ENCODE data around the gene SIRT2.
"Not testable (repeated sequence)": the region's sequence is repeated elsewhere in the genome, so short reads cannot be mapped to it uniquely, and the experiment has no call there.

The SIRT2 gene

GRCh38 chr19:38899447-38900201 is at the start of gene SIRT2, which contains the start of gene NFKBIB:
TSS of gene SIRT2 (minus strand) at chr19:38899618. CDS start at chr19:38899521, 97 bp downstream.
TSS of gene NFKBIB (plus strand) at chr19:38899969. CDS start at chr19:38900033, 64 bp downstream.
- peak; percentile 99 for DNase-seq

GRCh38 chr19:38946229-38947010 is 47.0 kb upstream of the SIRT2 start:
- peak; percentile 8 for DNase-seq

- DNase-seq, result no peak
Measured at GRCh38 chr19:38945562-38946228, 46.3 kb upstream of the SIRT2 start.

GRCh38 chr19:38944981-38945506 is 45.6 kb upstream of the SIRT2 start:
- no peak for DNase-seq

GRCh38 chr19:38942471-38943181 is 43.2 kb upstream of the SIRT2 start:
- no peak for DNase-seq

- no peak for DNase-seq
Measured at GRCh38 chr19:38941979-38942378, 42.6 kb upstream of the SIRT2 start.

- DNase-seq, result not testable (repeated sequence)
Measured at GRCh38 chr19:38941466-38941865, 42.0 kb upstream of the SIRT2 start.

GRCh38 chr19:38939957-38940356 is 40.5 kb upstream of the SIRT2 start:
- no peak for DNase-seq

GRCh38 chr19:38933544-38933943 is 34.1 kb upstream of the SIRT2 start:
- no peak for DNase-seq

- DNase-seq, result no peak
Measured at GRCh38 chr19:38932425-38933179, 33.2 kb upstream of the SIRT2 start.

- DNase-seq, result no peak
Measured at GRCh38 chr19:38931521-38931793, 32.0 kb upstream of the SIRT2 start.

- DNase-seq, result peak; percentile 96
Measured at GRCh38 chr19:38930776-38931520, 31.5 kb upstream of the SIRT2 start, which contains the start of gene MRPS12. TSS of gene MRPS12 (plus strand) at chr19:38930944. CDS start at chr19:38931295, 351 bp downstream.

- peak; percentile 86 for DNase-seq
Measured at GRCh38 chr19:38929929-38930775, 30.7 kb upstream of the SIRT2 start, which contains the start of gene SARS2. TSS of gene SARS2 (minus strand) at chr19:38930763. CDS start at chr19:38930736, 27 bp downstream.

- DNase-seq, result no peak
Measured at GRCh38 chr19:38928391-38929001, 29.1 kb upstream of the SIRT2 start.

- no peak for DNase-seq
Measured at GRCh38 chr19:38924388-38924787, 25.0 kb upstream of the SIRT2 start.

GRCh38 chr19:38922482-38922881 is 23.1 kb upstream of the SIRT2 start:
- no peak for DNase-seq

GRCh38 chr19:38921420-38922274 is 22.2 kb upstream of the SIRT2 start:
- DNase-seq, result no peak

- no peak for DNase-seq
Measured at GRCh38 chr19:38920602-38921419, 21.4 kb upstream of the SIRT2 start.

All from DMS 273 treated with DMSO at 0.1 percent for 48 hours (cell line).